ENCODE measurements around the gene BACH2. TPM values are rescaled to one million over a fixed set of nuclear protein-coding genes. Genes with fewer than 3 reads are reported as not detected.

BACH2 gene
- total RNA-seq, 1 donor from 2014 or later: 7.8 TPM

DNA sequence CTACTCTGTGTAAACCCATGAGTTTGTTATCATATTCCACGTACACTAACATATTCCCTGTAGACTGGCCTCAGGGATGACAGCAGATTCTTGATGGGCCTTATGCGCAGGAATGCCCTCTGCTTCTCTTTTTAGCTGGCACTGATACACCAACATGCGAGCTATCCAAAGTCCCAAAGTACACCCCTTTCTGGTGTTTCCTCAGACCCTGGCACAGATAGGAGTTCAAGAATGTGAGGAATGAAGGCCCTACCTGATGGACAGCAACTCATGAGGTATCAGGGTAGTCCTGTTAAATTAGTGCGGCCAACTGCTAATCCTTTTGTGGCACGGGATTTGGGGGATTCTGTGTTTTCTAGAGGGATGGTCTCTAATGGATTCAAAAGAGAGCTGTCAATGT is 93.0 kb downstream of the BACH2 start:
- H3K4me3 Mint-ChIP-seq (ENCODE audit: unreplicated experiment): no peak overlapping the region
- H3K36me3 Mint-ChIP-seq (ENCODE audit: low read depth): no peaks in the 10 kb centered on the region
- DNase-seq (ENCODE audit: low spot score): no peak
- no peaks in the 10 kb centered on the region for H3K27me3 Mint-ChIP-seq (ENCODE audit: low read depth)
- TF ChIP-seq, protein P1, sequence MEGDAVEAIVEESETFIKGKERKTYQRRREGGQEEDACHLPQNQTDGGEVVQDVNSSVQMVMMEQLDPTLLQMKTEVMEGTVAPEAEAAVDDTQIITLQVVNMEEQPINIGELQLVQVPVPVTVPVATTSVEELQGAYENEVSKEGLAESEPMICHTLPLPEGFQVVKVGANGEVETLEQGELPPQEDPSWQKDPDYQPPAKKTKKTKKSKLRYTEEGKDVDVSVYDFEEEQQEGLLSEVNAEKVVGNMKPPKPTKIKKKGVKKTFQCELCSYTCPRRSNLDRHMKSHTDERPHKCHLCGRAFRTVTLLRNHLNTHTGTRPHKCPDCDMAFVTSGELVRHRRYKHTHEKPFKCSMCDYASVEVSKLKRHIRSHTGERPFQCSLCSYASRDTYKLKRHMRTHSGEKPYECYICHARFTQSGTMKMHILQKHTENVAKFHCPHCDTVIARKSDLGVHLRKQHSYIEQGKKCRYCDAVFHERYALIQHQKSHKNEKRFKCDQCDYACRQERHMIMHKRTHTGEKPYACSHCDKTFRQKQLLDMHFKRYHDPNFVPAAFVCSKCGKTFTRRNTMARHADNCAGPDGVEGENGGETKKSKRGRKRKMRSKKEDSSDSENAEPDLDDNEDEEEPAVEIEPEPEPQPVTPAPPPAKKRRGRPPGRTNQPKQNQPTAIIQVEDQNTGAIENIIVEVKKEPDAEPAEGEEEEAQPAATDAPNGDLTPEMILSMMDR (IDR thresholded peaks at IDR 0.05): no peak
- H3K27ac Mint-ChIP-seq (ENCODE audit: unreplicated experiment): no peak overlapping the region
- H3K4me1 Mint-ChIP-seq (ENCODE audit: low read depth): no peaks in the 10 kb centered on the region
- peaks cover 4% of the 10 kb centered on the region for H3K9me3 Mint-ChIP-seq (ENCODE audit: low read depth)

DNA sequence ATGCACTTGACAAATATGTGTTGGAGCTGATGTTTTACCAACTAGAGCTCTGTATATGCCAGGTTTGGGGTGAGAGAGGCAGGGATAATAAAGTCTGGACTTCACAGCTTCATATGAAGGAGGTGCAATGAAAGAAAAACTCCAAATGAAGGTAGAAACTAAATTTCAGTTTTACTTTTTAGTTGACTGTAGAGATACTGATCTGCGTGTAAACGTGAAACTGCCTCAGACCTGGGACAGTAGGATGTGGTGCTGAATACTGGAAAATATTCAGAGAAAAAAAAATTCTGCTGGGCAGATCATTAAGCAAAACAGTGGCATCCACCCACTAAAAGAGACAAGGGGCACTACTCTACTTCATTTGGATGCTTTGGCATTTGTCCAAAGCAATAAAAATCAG is 94.5 kb downstream of the BACH2 start:
- no peak overlapping the region for H3K27ac Mint-ChIP-seq (ENCODE audit: unreplicated experiment)
- no peak overlapping the region for H3K4me3 Mint-ChIP-seq (ENCODE audit: unreplicated experiment)
- TF ChIP-seq, protein P1 (IDR thresholded peaks at IDR 0.05): no peak
- H3K9me3 Mint-ChIP-seq (ENCODE audit: low read depth): no peaks in the 10 kb centered on the region
- H3K27me3 Mint-ChIP-seq (ENCODE audit: low read depth): no peaks in the 10 kb centered on the region
- H3K4me1 Mint-ChIP-seq (ENCODE audit: low read depth): peaks cover 4% of the 10 kb centered on the region
- no peaks in the 10 kb centered on the region for H3K36me3 Mint-ChIP-seq (ENCODE audit: low read depth)
- no peak for DNase-seq (ENCODE audit: low spot score)

DNA sequence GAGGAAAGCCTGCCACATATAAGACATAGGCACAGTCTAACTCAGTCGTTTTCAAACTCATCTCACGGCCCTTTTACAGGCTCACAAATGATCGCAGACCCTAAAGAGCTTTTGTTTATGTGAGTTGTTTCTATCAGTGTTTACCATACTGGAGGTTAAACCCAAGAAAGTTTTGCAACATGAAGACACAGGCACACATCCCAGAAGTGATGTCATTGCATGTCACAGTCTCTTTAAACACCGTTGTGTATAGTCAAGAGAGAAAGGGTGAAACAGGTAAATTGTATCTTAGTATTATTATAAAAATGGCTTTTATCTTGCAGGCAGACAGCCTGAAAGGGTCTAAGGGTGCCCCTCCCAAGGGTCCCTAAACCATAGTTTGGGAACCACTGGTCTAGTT is 96.7 kb downstream of the BACH2 start:
- H3K27me3 Mint-ChIP-seq (ENCODE audit: low read depth): no peaks in the 10 kb centered on the region
- no peaks in the 10 kb centered on the region for H3K36me3 Mint-ChIP-seq (ENCODE audit: low read depth)
- no peaks in the 10 kb centered on the region for H3K9me3 Mint-ChIP-seq (ENCODE audit: low read depth)
- DNase-seq (ENCODE audit: low spot score): no peak
- peaks cover 11% of the 10 kb centered on the region for H3K4me1 Mint-ChIP-seq (ENCODE audit: low read depth)
- H3K4me3 Mint-ChIP-seq (ENCODE audit: unreplicated experiment): no peak overlapping the region
- TF ChIP-seq, protein P1 (IDR thresholded peaks at IDR 0.05): no peak
- H3K27ac Mint-ChIP-seq (ENCODE audit: unreplicated experiment): no peak overlapping the region

DNA sequence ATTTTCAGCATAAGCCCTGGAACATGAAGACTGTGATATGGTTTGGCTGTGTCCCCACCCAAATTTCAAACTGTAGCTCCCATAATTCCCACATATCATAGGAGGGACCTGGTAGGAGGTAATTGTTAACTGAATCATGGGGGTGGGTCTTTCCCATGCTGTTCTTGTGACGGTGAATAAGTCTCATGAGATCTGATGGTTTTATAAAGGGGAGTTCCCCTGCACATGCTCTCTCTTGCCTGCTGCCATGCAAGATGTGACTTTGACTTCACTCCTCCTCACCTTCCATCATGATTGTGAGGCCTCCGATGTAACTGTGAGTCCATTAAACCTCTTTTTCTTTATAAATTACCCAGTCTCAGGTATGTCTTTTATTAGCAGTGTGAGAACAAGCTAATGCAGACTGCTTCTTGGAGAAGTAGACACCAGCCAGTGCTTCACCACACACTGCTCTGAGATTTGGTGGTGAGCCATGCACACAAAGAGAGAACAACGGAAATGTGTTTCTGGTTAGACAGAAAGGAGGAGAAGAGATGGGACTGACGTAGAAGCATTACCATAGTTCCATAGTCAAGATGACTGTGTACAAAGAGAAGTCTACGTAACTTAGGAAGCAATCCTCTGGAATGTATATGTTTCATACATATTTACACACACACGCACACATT is 97.8 kb downstream of the BACH2 start:
- H3K9me3 Mint-ChIP-seq (ENCODE audit: low read depth): no peaks in the 10 kb centered on the region
- no peak overlapping the region for H3K27ac Mint-ChIP-seq (ENCODE audit: unreplicated experiment)
- no peaks in the 10 kb centered on the region for H3K27me3 Mint-ChIP-seq (ENCODE audit: low read depth)
- TF ChIP-seq, protein P1 (IDR thresholded peaks at IDR 0.05): no peak
- H3K4me3 Mint-ChIP-seq (ENCODE audit: unreplicated experiment): no peak overlapping the region
- H3K36me3 Mint-ChIP-seq (ENCODE audit: low read depth): no peaks in the 10 kb centered on the region
- peaks cover 21% of the 10 kb centered on the region for H3K4me1 Mint-ChIP-seq (ENCODE audit: low read depth)
- DNase-seq (ENCODE audit: low spot score): no peak

DNA sequence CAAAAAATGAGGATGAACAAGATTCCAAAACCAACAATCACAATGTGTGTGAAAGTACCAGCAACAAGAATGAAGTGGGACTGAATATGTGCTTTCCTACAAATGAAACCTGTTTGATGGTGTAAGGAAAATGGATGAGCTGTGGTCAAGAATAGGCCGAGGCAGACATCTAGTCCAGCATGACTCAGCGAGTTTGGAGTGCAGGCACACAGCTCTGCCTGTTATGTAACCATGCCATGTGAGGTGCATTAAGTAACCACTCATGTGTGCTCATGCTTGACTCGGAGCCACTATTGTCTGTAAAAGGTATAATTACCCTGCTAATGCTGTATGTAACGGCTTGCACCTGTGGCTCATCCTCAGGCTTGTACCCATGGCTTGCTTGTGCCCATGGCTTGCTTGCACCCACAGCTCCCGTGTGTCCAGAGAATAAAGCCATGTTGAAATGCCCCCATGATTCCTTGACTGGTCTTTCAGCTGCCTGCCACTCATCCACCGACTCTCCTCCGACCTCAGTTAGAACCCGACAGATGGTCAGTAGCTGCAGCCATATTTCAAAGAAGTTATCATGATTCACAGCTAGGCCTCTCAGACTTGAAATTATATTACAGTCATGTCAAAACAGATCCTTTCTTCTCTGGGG is 98.7 kb downstream of the BACH2 start:
- Mint-ChIP-seq H3K27ac (ENCODE audit: unreplicated experiment) (no peak overlapping the region), H3K27me3 (ENCODE audit: low read depth) (no peaks in the 10 kb centered on the region), H3K9me3 (ENCODE audit: low read depth) (no peaks in the 10 kb centered on the region), H3K4me1 (ENCODE audit: low read depth) (peaks cover 27% of the 10 kb centered on the region), H3K4me3 (ENCODE audit: unreplicated experiment) (no peak overlapping the region), H3K36me3 (ENCODE audit: low read depth) (no peaks in the 10 kb centered on the region)
- TF ChIP-seq, protein P1 (IDR thresholded peaks at IDR 0.05): no peak
- no peak for DNase-seq (ENCODE audit: low spot score)

Data from chondrocyte (in vitro differentiated cells).